Osteocyte (in vitro differentiated cells): ENCODE results near the gene TRPV2. TPM values are rescaled to one million over a fixed set of nuclear protein-coding genes. Genes with fewer than 3 reads are reported as not detected.

Experiments
- DNase-seq: peaks from one replicate; pipeline ENCODE4 v3.0.0; 2021; ENCODE audit warnings: mixed read lengths; ENCODE audit not compliant: unreplicated experiment; ENCODE audit errors: extremely low spot score
- H3K27ac Mint-ChIP-seq: one replicate; pipeline ENCODE4 v1.8.0; 2021; ENCODE audit warnings: mild to moderate bottlenecking, mixed read lengths; ENCODE audit not compliant: unreplicated experiment
- H3K27me3 Mint-ChIP-seq: one replicate; pipeline ENCODE4 v1.8.0; 2021; ENCODE audit warnings: mixed read lengths; ENCODE audit not compliant: unreplicated experiment
- H3K36me3 Mint-ChIP-seq: one replicate; pipeline ENCODE4 v1.8.0; 2021; ENCODE audit warnings: mixed read lengths; ENCODE audit not compliant: unreplicated experiment
- H3K4me1 Mint-ChIP-seq: one replicate; pipeline ENCODE4 v1.8.0; 2021; ENCODE audit warnings: mixed read lengths; ENCODE audit not compliant: unreplicated experiment
- H3K4me3 Mint-ChIP-seq: one replicate; pipeline ENCODE4 v1.8.0; 2021; ENCODE audit warnings: mild to moderate bottlenecking, moderate library complexity, mixed read lengths; ENCODE audit not compliant: unreplicated experiment
- H3K9me3 Mint-ChIP-seq: one replicate; pipeline ENCODE4 v1.8.0; 2021; ENCODE audit warnings: mixed read lengths; ENCODE audit not compliant: unreplicated experiment
- total RNA-seq: library from RNA; stranded (reverse); gene quantifications from 2 replicates; pipeline ENCODE4 v1.2.1, GENCODE V29; 2021
- TF ChIP-seq, protein P1 (sequence below): fragments of 200-600 bp; sonication (generic); IDR thresholded peaks from 2 replicates; pipeline ENCODE4 v1.5.0; 2021; ENCODE audit warnings: antibody characterized with exemption, mild to moderate bottlenecking, moderate library complexity

The TRPV2 gene
- total RNA-seq, 1 donor from 2014 or later: 1.3 TPM

DNA sequence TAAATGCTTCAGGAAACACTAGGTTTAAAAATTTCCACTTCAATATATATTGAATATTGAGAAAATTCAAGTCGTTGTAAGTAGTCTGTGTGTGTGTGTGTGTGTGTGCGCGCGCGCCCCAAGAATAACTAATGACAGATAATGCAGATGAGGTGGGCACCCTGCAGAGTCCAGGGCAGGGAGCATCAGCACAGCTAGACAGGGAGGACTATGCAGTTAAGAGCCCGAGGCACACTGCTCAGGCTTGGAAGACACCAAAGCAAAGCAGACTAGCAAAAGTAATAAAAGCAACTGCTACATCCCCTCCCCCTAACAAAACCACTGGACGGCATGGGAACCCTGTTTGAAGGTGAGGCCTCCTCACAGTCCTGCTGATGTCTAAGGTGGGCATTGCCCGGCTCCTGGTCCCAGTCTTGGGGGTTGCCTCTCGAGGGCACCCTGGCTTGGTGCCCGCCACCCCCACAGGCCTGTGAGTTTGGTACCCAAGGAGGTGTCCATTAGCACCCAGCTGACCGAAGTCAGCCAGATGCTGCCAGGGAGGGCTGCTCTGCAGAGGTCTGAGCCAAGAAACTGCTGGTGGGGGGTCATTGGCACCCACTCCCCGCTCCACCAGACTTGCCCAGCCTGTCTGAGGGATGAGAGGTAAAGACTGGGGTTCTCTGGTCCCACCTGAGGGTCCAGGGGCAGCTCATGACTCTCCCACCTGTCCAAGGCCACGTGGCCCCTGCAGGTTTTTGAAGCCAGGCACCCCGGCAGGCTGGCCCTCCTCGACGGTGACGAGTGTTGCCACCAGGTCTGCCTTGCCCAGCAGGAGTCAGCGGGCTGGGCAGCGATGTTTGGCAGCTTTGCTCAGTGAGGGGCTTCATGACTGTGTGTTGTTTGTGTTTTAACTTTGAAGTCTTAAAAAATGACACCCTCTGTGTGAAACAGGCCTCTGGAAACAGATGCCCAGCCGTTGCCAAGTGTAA, 58.0 kb downstream of the TRPV2 start:
- DNase-seq: no peak
- Mint-ChIP-seq H3K4me3 (no peak overlapping the region), H3K27me3 (no peaks in the 10 kb centered on the region), H3K36me3 (peaks cover 2% of the 10 kb centered on the region), H3K4me1 (peaks cover 19% of the 10 kb centered on the region), H3K9me3 (no peaks in the 10 kb centered on the region), H3K27ac (no peak overlapping the region)
- TF ChIP-seq, protein P1, sequence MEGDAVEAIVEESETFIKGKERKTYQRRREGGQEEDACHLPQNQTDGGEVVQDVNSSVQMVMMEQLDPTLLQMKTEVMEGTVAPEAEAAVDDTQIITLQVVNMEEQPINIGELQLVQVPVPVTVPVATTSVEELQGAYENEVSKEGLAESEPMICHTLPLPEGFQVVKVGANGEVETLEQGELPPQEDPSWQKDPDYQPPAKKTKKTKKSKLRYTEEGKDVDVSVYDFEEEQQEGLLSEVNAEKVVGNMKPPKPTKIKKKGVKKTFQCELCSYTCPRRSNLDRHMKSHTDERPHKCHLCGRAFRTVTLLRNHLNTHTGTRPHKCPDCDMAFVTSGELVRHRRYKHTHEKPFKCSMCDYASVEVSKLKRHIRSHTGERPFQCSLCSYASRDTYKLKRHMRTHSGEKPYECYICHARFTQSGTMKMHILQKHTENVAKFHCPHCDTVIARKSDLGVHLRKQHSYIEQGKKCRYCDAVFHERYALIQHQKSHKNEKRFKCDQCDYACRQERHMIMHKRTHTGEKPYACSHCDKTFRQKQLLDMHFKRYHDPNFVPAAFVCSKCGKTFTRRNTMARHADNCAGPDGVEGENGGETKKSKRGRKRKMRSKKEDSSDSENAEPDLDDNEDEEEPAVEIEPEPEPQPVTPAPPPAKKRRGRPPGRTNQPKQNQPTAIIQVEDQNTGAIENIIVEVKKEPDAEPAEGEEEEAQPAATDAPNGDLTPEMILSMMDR: no peak

DNA sequence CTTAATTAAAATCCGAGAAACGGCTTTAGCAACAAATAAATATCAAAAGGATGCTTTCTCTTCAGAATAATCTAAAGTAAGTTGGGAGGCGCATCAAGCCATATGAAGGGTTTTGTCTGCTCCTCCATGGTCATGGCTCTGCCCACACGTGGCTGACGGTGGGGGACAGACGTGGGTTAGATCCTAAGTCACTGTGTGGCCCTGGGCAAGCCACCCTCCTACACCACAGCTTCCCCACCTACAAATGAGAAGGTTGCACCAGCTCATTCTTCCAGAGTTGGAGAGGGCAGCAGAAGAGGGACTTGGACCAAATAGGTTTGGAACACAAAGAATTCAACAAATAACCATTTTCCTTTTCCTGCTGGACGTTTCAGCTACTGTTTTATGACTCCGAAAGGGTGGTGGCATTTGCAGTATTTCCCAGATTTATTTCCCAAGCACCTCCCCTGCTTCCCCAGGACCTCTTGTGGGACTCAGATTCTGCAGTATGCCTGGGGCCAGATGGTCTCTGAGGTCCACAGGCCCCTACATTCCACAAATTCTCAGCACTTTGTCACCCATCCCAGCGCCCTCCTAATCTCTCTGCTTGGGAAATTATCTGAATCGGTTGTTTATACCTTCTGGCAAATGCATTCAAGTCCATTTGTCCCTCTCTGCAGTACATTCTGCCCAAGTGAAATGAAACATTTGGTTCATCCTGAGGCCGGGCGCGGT, 58.8 kb downstream of the TRPV2 start:
- Mint-ChIP-seq H3K4me3 (no peak overlapping the region), H3K9me3 (no peaks in the 10 kb centered on the region), H3K27me3 (no peaks in the 10 kb centered on the region), H3K36me3 (peaks cover 1% of the 10 kb centered on the region), H3K27ac (no peak overlapping the region), H3K4me1 (peaks cover 21% of the 10 kb centered on the region)
- TF ChIP-seq, protein P1: no peak
- no peak for DNase-seq

DNA sequence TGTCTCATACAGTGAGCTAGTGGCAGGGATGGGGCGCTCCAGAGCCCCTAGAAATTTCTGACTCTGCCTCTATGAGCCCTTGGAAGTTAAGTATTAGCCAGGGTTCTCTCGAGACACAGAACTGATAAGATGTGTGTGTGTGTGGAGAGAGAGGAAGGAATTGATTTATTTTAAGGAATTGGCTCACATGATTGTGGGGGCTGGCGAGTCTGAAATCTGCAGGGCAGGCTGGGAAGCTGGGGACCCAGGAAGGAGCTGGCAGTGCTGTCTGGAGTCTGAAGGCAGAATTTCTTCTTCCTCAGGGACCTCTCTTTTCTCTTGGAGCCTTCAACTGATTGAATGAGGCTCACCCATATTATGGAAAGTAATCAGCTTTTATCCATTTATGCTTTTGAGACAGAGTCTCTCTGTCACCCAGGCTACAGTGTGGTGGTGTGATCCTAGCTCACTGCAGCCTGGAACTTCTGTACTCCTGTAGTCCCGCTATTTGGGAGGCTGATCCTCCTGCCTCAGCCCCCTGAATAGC, 59.9 kb downstream of the TRPV2 start:
- Mint-ChIP-seq H3K4me1 (peaks cover 21% of the 10 kb centered on the region), H3K4me3 (no peak overlapping the region), H3K27me3 (no peaks in the 10 kb centered on the region), H3K9me3 (no peaks in the 10 kb centered on the region), H3K27ac (no peak overlapping the region), H3K36me3 (no peaks in the 10 kb centered on the region)
- TF ChIP-seq, protein P1: no peak
- no peak for DNase-seq

DNA sequence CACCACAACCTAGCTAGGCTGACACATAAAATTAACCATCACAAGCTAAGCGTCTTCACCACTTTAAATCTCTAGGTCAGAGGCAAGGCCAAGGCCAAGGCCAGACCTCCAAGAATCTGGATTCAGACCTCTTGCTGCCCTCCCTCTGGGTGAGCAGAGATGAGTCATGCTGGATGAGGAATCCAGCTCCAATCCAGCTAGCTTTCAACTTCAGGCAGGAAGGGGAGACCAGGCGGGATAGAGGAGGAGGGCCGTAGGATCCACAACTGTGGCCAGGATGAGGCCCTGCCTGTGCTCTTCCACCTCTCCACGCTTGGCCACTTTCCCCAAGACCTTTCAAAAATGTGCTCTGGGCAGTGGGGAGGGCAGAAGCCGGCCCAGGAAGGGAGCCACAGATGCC, 61.9 kb downstream of the TRPV2 start:
- Mint-ChIP-seq H3K4me1 (peaks cover 21% of the 10 kb centered on the region), H3K27me3 (no peaks in the 10 kb centered on the region), H3K36me3 (no peaks in the 10 kb centered on the region), H3K9me3 (no peaks in the 10 kb centered on the region), H3K4me3 (no peak overlapping the region), H3K27ac (peak overlapping the region; percentile 61)
- TF ChIP-seq, protein P1: no peak
- DNase-seq: no peak

DNA sequence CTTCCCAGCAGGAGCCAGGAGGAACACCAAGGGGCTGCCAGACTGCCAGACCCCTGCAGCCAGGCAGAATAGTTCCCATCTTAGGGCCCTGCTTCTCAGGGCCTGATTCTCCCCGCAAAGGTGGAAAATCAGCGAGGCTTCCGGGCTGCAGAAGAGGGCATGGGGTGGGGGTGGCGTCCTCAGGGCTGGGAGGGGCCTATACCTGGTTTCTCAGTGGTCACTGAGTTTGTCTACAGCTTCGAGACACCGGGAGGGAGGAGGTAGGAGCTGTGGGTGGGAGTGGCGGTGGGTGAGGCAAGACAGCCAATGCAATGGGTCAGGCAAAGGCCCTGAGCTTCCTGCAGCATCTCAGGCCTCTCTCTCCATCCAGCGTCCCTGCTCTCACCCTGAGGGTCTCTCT, 62.3 kb downstream of the TRPV2 start:
- no peak overlapping the region for H3K27ac Mint-ChIP-seq

More for the DNA sequence above, 62.3 kb downstream of the TRPV2 start:
- H3K4me1 Mint-ChIP-seq: peaks cover 21% of the 10 kb centered on the region
- no peak overlapping the region for H3K4me3 Mint-ChIP-seq
- H3K27me3 Mint-ChIP-seq: no peaks in the 10 kb centered on the region
- no peaks in the 10 kb centered on the region for H3K9me3 Mint-ChIP-seq
- TF ChIP-seq, protein P1: no peak
- DNase-seq: no peak
- no peaks in the 10 kb centered on the region for H3K36me3 Mint-ChIP-seq
